Thoracic aorta (tissue), 2 donors: ENCODE data around the gene DGKZ. TPM values are rescaled to one million over a fixed set of nuclear protein-coding genes. Genes with fewer than 3 reads are reported as not detected.
"Not testable (repeated sequence)": the region's sequence is repeated elsewhere in the genome, so short reads cannot be mapped to it uniquely, and the experiment has no call there.

Experiments
- ATAC-seq: fragments of 150-250 bp; one replicate; pipeline ENCODE4 v1.8.0; 2017; ENCODE audit warnings: low read depth; ENCODE audit not compliant: insufficient number of reproducible peaks, low FRiP score
- DNase-seq: peaks from one replicate; pipeline ENCODE4 v3.0.0-alpha.2; 2020; ENCODE audit warnings: low spot score
- H3K27ac ChIP-seq, 2 donors: fragments of 200-600 bp; sonication (generic); 1 replicate in 1 of 2; 2 replicates in 1 of 2; pipeline ENCODE4 v1.5.1; 2016; ENCODE audit warnings: mild to moderate bottlenecking in 2 of 2, moderate library complexity in 2 of 2
- H3K27me3 ChIP-seq: fragments of 200-600 bp; sonication (generic); replicated peaks from 2 replicates; pipeline ENCODE4 v1.6.0; 2016; ENCODE audit warnings: mild to moderate bottlenecking; ENCODE audit not compliant: insufficient read depth
- H3K36me3 ChIP-seq: fragments of 200-600 bp; sonication (generic); one replicate; pipeline ENCODE4 v1.5.1; 2016
- H3K4me1 ChIP-seq, 2 donors: fragments of 200-600 bp; sonication (generic); 1 replicate in 1 of 2; 2 replicates in 1 of 2; pipeline versions ENCODE4 v1.5.1 to v1.6.0; 2016; ENCODE audit warnings: low read depth in 2 of 2, mild to moderate bottlenecking in 1 of 2; ENCODE audit not compliant: control insufficient read depth in 1 of 2
- H3K4me3 ChIP-seq: fragments of 200-600 bp; sonication (generic); 2 replicates; pipeline ENCODE4 v1.5.1; 2016; ENCODE audit warnings: mild to moderate bottlenecking
- H3K9me3 ChIP-seq: fragments of 200-600 bp; sonication (generic); 2 replicates; pipeline ENCODE4 v1.5.1; 2016
- total RNA-seq, 2 donors: library from RNA; depleted of rRNA; stranded (reverse); fragments of >200 nt; gene quantifications; one replicate each; pipeline versions ENCODE4 v1.1.0 to v1.2.3, GENCODE V29; 2016
- TF ChIP-seq, protein P1 (sequence below): fragments of 200-600 bp; sonication (generic); IDR thresholded peaks from one replicate; pipeline ENCODE4 v1.5.1; 2019; ENCODE audit warnings: antibody characterized with exemption

Gene DGKZ
- total RNA-seq, 2 donors from 2014 or later, result 40.6 to 68.2 TPM

DNA sequence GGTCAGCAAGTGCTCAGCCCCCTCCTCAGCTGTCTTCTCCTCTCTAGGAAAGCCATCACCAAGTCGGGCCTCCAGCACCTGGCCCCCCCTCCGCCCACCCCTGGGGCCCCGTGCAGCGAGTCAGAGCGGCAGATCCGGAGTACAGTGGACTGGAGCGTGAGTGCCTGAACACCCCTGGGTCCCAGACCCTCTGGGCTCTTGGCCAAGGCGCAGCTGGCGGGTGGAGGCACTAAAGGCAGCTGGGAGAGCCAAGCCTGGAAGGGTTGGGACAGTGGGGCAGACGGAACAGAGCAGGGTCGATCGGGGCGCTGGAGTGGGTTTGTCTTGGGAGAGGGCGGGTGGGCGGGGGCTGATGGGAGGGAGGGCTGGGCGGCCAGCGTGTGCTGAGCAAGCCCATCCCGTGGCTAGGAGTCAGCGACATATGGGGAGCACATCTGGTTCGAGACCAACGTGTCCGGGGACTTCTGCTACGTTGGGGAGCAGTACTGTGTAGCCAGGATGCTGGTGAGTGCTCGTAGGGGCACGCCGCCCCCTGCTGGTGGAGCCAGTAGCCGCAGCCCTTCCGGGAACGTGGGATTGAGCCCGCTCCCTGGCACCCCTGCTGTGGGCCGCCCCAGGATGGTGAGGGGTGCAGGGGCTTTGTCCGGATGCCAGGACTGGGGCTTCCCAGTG is 20.1 kb downstream of the DGKZ start:
- Histone ChIP-seq H3K4me3 (no peak overlapping the region), H3K27ac (no peak overlapping the region), H3K4me1 (peaks cover 3 to 21% of the 10 kb centered on the region in 2 donors), H3K27me3 (no peaks in the 10 kb centered on the region), H3K36me3 (peaks cover 12% of the 10 kb centered on the region), H3K9me3 (no peaks in the 10 kb centered on the region)
- ATAC-seq (no peak), DNase-seq (no peak)
- TF ChIP-seq, protein P1, sequence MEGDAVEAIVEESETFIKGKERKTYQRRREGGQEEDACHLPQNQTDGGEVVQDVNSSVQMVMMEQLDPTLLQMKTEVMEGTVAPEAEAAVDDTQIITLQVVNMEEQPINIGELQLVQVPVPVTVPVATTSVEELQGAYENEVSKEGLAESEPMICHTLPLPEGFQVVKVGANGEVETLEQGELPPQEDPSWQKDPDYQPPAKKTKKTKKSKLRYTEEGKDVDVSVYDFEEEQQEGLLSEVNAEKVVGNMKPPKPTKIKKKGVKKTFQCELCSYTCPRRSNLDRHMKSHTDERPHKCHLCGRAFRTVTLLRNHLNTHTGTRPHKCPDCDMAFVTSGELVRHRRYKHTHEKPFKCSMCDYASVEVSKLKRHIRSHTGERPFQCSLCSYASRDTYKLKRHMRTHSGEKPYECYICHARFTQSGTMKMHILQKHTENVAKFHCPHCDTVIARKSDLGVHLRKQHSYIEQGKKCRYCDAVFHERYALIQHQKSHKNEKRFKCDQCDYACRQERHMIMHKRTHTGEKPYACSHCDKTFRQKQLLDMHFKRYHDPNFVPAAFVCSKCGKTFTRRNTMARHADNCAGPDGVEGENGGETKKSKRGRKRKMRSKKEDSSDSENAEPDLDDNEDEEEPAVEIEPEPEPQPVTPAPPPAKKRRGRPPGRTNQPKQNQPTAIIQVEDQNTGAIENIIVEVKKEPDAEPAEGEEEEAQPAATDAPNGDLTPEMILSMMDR, result peak; percentile 93

DNA sequence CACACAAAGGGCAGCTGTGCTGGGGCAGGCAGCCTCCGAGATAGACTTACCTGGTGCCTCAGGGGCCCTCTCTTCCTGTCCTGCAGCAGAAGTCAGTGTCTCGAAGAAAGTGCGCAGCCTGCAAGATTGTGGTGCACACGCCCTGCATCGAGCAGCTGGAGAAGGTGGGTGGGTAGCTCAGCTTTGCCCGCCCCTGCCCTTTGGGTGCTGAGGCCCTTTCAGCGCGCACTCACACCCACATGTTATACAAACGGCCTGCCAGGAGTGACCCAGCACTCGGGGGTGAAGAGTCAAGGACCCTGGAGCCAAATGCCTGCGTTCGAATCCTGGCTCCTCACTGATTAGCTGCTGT is 20.6 kb downstream of the DGKZ start:
- Histone ChIP-seq H3K4me3 (no peak overlapping the region), H3K27ac (no peak overlapping the region), H3K4me1 (peaks cover 3 to 16% of the 10 kb centered on the region in 2 donors), H3K9me3 (no peaks in the 10 kb centered on the region), H3K36me3 (peaks cover 15% of the 10 kb centered on the region), H3K27me3 (no peaks in the 10 kb centered on the region)
- TF ChIP-seq, protein P1, result no peak
- DNase-seq, result no peak
- ATAC-seq, result no peak

DNA sequence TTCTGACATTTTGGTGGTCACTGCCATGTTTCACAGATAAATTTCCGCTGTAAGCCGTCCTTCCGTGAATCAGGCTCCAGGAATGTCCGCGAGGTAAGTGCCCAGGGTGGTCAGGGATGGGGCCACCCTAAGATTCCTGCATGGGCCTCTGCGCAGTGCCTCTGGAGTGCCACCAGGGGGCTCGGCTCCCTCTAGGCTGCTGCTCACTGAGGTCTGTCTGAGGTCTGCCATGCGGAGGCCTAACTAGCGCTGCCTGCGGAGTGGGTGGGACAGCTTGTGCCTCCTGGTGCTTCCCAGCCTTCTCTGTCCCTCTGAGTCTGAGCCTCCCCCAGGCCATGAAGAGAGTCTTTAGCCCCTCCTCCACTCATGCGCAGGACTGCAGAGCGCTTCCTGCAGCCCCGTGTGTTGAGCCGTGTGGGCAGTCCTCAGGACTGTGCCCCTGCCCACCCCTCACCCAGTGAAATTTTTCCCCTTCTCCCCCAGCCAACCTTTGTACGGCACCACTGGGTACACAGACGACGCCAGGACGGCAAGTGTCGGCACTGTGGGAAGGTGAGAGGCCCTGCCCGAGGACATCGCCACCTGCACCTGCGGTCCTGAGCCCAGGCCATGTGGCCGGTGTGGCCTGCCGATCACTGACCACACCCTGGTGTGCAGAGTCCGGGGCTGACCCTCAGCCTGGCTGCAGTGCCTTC is 22.3 kb downstream of the DGKZ start:
- Histone ChIP-seq H3K36me3 (peaks cover 21% of the 10 kb centered on the region), H3K9me3 (no peaks in the 10 kb centered on the region), H3K4me1 (peaks cover 0 to 9% of the 10 kb centered on the region in 2 donors), H3K27ac (no peak overlapping the region), H3K27me3 (no peaks in the 10 kb centered on the region), H3K4me3 (no peak overlapping the region)
- no peak for DNase-seq
- TF ChIP-seq, protein P1, result peak; percentile 76
- no peak for ATAC-seq

DNA sequence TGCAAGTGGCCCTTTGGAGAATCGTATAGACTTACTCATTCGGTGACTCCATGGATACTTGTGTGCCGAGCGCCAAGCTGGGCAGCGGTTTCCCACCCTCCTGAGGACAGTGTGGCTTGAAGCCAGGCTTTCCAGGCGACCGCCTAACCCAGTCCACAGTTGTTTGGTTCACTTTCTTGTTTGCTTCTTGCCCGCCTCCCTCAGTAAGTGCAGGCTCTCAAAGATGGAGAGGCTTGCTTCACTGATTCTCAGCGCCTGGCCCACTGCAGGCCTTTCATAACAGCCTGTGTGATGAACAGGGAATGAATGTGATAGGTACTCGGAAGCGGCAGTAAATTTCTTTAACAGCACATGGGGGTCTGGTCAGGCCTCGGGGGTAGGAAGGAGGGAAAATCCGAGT is 23.0 kb downstream of the DGKZ start:
- Histone ChIP-seq H3K9me3 (no peaks in the 10 kb centered on the region), H3K27me3 (no peaks in the 10 kb centered on the region), H3K4me3 (no peak overlapping the region), H3K36me3 (peaks cover 27% of the 10 kb centered on the region), H3K4me1 (peaks cover 0 to 9% of the 10 kb centered on the region in 2 donors), H3K27ac (no peak overlapping the region)
- no peak for DNase-seq
- ATAC-seq, result no peak
- TF ChIP-seq, protein P1, result no peak

DNA sequence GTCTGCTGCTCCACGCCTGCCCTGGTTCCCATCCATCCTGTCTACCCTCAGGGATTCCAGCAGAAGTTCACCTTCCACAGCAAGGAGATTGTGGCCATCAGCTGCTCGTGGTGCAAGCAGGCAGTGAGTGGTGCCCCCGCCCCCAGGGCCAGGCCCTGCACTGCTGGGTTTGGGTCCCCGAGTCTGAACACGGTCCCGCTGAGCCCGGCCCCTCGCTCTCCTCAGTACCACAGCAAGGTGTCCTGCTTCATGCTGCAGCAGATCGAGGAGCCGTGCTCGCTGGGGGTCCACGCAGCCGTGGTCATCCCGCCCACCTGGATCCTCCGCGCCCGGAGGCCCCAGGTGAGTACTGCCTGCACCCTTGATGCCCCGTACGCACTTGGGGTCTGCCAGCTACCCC is 24.0 kb downstream of the DGKZ start:
- not testable (repeated sequence) for H3K4me3 ChIP-seq, ATAC-seq, H3K27me3 ChIP-seq, H3K4me1 ChIP-seq, DNase-seq, H3K27ac ChIP-seq, H3K9me3 ChIP-seq
- H3K36me3 ChIP-seq, result peaks cover 36% of the 10 kb centered on the region
